Measurements from ENCODE around the gene NMT2. TPM values are rescaled to one million over a fixed set of nuclear protein-coding genes. Genes with fewer than 3 reads are reported as not detected.

NMT2 gene
- total and polyA plus RNA-seq, 2 donors (not counting 1 experiment from before 2014, with no cell fraction given) = 16.6 to 21.0 TPM

- no peak for DNase-seq (ENCODE audit: low read depth in 2 of 2)
- H4K20me1 ChIP-seq (ENCODE audit: control insufficient read depth, extremely low read depth, insufficient read depth, low read length) = no peaks in the 10 kb centered on the region
- peaks cover 20% of the 10 kb centered on the region for H3K4me1 ChIP-seq (ENCODE audit: control insufficient read depth, extremely low read depth, insufficient read depth, low read length)
- no peaks in the 10 kb centered on the region for H3K36me3 ChIP-seq (ENCODE audit: control insufficient read depth, insufficient read depth, low read length)
- H3K9me3 ChIP-seq (ENCODE audit: control insufficient read depth, insufficient read depth, low read depth, low read length) = no peaks in the 10 kb centered on the region
- TF ChIP-seq CTCF (conservative IDR thresholded peaks at IDR 0.05 in 1 of 2, IDR thresholded peaks at IDR 0.05 in 1 of 2; ENCODE audit: low read depth in 1 of 2, low read length in 2 of 2) = no peak
- TF ChIP-seq EZH2 (IDR thresholded peaks at IDR 0.05; ENCODE audit: low read length, missing control alignments) = no peak
- no peak overlapping the region for H3K4me3 ChIP-seq (replicated peaks in 1 of 4; ENCODE audit: control extremely low read depth in 1 of 4, insufficient read depth in 1 of 4, low read depth in 3 of 4, low read length in 4 of 4)
- H3K4me2 ChIP-seq (ENCODE audit: extremely low read depth, insufficient read depth, low read length) = no peak overlapping the region
- no peaks in the 10 kb centered on the region for H3K79me2 ChIP-seq (ENCODE audit: control insufficient read depth, insufficient read depth, low read length)
- no peak overlapping the region for H3K9ac ChIP-seq (ENCODE audit: insufficient read depth, low read length)
- peak overlapping the region; percentile 55 for H3K27ac ChIP-seq (ENCODE audit: insufficient read depth, low read length)
- no peaks in the 10 kb centered on the region for H3K27me3 ChIP-seq (ENCODE audit: control insufficient read depth, insufficient read depth, low read length)
- peak overlapping the region; percentile 24 for H2AFZ ChIP-seq (ENCODE audit: low read length)
These were observed 27.7 kb upstream of the NMT2 start for GRCh38 chr10:15196021-15196834.

GRCh38 chr10:15189133-15189885 lies 20.8 kb upstream of the NMT2 start:
- no peaks in the 10 kb centered on the region for H3K27me3 ChIP-seq (ENCODE audit: control insufficient read depth, insufficient read depth, low read length)
- no peak overlapping the region for H3K27ac ChIP-seq (ENCODE audit: insufficient read depth, low read length)
- no peaks in the 10 kb centered on the region for H3K79me2 ChIP-seq (ENCODE audit: control insufficient read depth, insufficient read depth, low read length)
- H3K4me2 ChIP-seq (ENCODE audit: extremely low read depth, insufficient read depth, low read length) = no peak overlapping the region
- H3K9ac ChIP-seq (ENCODE audit: insufficient read depth, low read length) = no peak overlapping the region
- H3K36me3 ChIP-seq (ENCODE audit: control insufficient read depth, insufficient read depth, low read length) = no peaks in the 10 kb centered on the region
- TF ChIP-seq CTCF (conservative IDR thresholded peaks at IDR 0.05 in 1 of 2, IDR thresholded peaks at IDR 0.05 in 1 of 2; ENCODE audit: low read depth in 1 of 2, low read length in 2 of 2) (no peak), EZH2 (IDR thresholded peaks at IDR 0.05; ENCODE audit: low read length, missing control alignments) (no peak)
- H3K4me3 ChIP-seq (replicated peaks in 1 of 4; ENCODE audit: control extremely low read depth in 1 of 4, insufficient read depth in 1 of 4, low read depth in 3 of 4, low read length in 4 of 4) = no peak overlapping the region
- no peaks in the 10 kb centered on the region for H3K9me3 ChIP-seq (ENCODE audit: control insufficient read depth, insufficient read depth, low read depth, low read length)
- no peaks in the 10 kb centered on the region for H4K20me1 ChIP-seq (ENCODE audit: control insufficient read depth, extremely low read depth, insufficient read depth, low read length)
- no peak for DNase-seq (ENCODE audit: low read depth in 2 of 2)
- H2AFZ ChIP-seq (ENCODE audit: low read length) = no peak overlapping the region
- H3K4me1 ChIP-seq (ENCODE audit: control insufficient read depth, extremely low read depth, insufficient read depth, low read length) = no peaks in the 10 kb centered on the region

- no peak overlapping the region for H3K27ac ChIP-seq (ENCODE audit: insufficient read depth, low read length)
- no peak overlapping the region for H3K4me3 ChIP-seq (replicated peaks in 1 of 4; ENCODE audit: control extremely low read depth in 1 of 4, insufficient read depth in 1 of 4, low read depth in 3 of 4, low read length in 4 of 4)
- no peak overlapping the region for H3K4me2 ChIP-seq (ENCODE audit: extremely low read depth, insufficient read depth, low read length)
- no peak overlapping the region for H2AFZ ChIP-seq (ENCODE audit: low read length)
- H3K9me3 ChIP-seq (ENCODE audit: control insufficient read depth, insufficient read depth, low read depth, low read length) = no peaks in the 10 kb centered on the region
- no peaks in the 10 kb centered on the region for H3K79me2 ChIP-seq (ENCODE audit: control insufficient read depth, insufficient read depth, low read length)
- TF ChIP-seq CTCF (conservative IDR thresholded peaks at IDR 0.05 in 1 of 2, IDR thresholded peaks at IDR 0.05 in 1 of 2; ENCODE audit: low read depth in 1 of 2, low read length in 2 of 2) (no peak), EZH2 (IDR thresholded peaks at IDR 0.05; ENCODE audit: low read length, missing control alignments) (no peak)
- H3K27me3 ChIP-seq (ENCODE audit: control insufficient read depth, insufficient read depth, low read length) = no peaks in the 10 kb centered on the region
- no peaks in the 10 kb centered on the region for H3K4me1 ChIP-seq (ENCODE audit: control insufficient read depth, extremely low read depth, insufficient read depth, low read length)
- H3K36me3 ChIP-seq (ENCODE audit: control insufficient read depth, insufficient read depth, low read length) = no peaks in the 10 kb centered on the region
- H3K9ac ChIP-seq (ENCODE audit: insufficient read depth, low read length) = no peak overlapping the region
- DNase-seq (ENCODE audit: low read depth in 2 of 2) = no peak
- H4K20me1 ChIP-seq (ENCODE audit: control insufficient read depth, extremely low read depth, insufficient read depth, low read length) = no peaks in the 10 kb centered on the region
These were observed 20.1 kb upstream of the NMT2 start for GRCh38 chr10:15188603-15189002.

Data from fibroblast of lung (primary cell).